ACC112 (cell line): ENCODE measurements around the gene LIMK1.

Experiments used
- H2AFZ ChIP-seq: fragments of 200-600 bp; sonication (generic); one replicate; pipeline ENCODE4 v1.6.0; 2017; ENCODE audit warnings: antibody characterized with exemption, low read length; ENCODE audit not compliant: unreplicated experiment
- H3K27ac ChIP-seq: fragments of 200-600 bp; sonication (generic); 2 replicates; pipeline ENCODE4 v1.5.1; 2014; ENCODE audit warnings: low read depth, mild to moderate bottlenecking, antibody characterized with exemption, low read length, moderate library complexity
- H3K27me3 ChIP-seq: fragments of 200-600 bp; sonication (generic); 2 replicates; pipeline ENCODE4 v1.6.1; 2014; ENCODE audit warnings: mild to moderate bottlenecking, antibody characterized with exemption, low read length, moderate library complexity, mixed read lengths; ENCODE audit not compliant: insufficient read depth
- H3K36me3 ChIP-seq: fragments of 200-600 bp; sonication (generic); 2 replicates; pipeline ENCODE4 v1.6.1; 2016; ENCODE audit warnings: mild to moderate bottlenecking, antibody characterized with exemption, low read length, moderate library complexity, mixed read lengths; ENCODE audit not compliant: insufficient read depth
- H3K4me1 ChIP-seq: fragments of 200-600 bp; sonication (generic); one replicate; pipeline ENCODE4 v1.6.1; 2016; ENCODE audit warnings: low read length, mixed read lengths; ENCODE audit not compliant: insufficient read depth, unreplicated experiment, control insufficient read depth
- H3K4me3 ChIP-seq: fragments of 200-600 bp; sonication (generic); 2 replicates; pipeline ENCODE4 v1.5.1; 2014; ENCODE audit warnings: mild to moderate bottlenecking, low read depth, low read length
- H3K79me2 ChIP-seq: fragments of 200-600 bp; sonication (generic); one replicate; pipeline ENCODE4 v1.6.0; 2016; ENCODE audit warnings: low read length; ENCODE audit not compliant: control insufficient read depth, unreplicated experiment, insufficient read depth

LIMK1 gene

DNA sequence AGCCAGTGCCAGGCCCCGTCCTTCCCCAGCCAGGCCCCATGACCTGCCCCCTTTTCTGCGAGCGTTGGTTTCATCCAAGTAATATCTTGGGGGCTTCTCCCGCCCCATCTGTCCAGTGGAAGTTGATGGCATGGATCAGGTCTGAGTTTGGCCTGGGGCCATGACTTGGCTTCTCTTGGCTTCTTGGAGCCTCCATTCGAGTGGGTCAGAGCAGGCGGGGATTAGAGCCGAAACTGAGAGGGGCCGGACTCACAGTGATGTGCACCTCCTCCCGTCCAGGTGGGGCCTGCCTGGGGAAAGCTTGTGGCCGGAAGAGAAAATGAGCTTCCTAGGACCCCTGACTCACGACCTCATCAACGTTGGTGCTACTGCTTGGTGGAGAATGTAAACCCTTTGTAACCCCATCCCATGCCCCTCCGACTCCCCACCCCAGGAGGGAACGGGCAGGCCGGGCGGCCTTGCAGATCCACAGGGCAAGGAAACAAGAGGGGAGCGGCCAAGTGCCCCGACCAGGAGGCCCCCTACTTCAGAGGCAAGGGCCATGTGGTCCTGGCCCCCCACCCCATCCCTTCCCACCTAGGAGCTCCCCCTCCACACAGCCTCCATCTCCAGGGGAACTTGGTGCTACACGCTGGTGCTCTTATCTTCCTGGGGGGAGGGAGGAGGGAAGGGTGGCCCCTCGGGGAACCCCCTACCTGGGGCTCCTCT lies 15.1 kb upstream of the LIMK1 start:
- Histone ChIP-seq H3K4me3 (no peak overlapping the region), H3K27ac (no peak overlapping the region), H3K36me3 (no peaks in the 10 kb centered on the region), H3K79me2 (no peaks in the 10 kb centered on the region), H3K27me3 (no peaks in the 10 kb centered on the region), H3K4me1 (no peaks in the 10 kb centered on the region), H2AFZ (no peak overlapping the region)

DNA sequence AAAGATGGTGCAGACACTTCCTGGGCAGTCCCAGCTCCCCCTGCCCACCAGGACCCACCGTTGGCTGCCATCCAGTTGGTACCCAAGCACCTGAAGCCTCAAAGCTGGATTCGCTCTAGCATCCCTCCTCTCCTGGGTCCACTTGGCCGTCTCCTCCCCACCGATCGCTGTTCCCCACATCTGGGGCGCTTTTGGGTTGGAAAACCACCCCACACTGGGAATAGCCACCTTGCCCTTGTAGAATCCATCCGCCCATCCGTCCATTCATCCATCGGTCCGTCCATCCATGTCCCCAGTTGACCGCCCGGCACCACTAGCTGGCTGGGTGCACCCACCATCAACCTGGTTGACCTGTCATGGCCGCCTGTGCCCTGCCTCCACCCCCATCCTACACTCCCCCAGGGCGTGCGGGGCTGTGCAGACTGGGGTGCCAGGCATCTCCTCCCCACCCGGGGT lies 14.5 kb upstream of the LIMK1 start:
- H3K36me3 ChIP-seq = no peaks in the 10 kb centered on the region
- H3K4me3 ChIP-seq = no peak overlapping the region
- H2AFZ ChIP-seq = no peak overlapping the region
- H3K4me1 ChIP-seq = no peaks in the 10 kb centered on the region
- no peak overlapping the region for H3K27ac ChIP-seq
- H3K79me2 ChIP-seq = no peaks in the 10 kb centered on the region
- H3K27me3 ChIP-seq = no peaks in the 10 kb centered on the region

DNA sequence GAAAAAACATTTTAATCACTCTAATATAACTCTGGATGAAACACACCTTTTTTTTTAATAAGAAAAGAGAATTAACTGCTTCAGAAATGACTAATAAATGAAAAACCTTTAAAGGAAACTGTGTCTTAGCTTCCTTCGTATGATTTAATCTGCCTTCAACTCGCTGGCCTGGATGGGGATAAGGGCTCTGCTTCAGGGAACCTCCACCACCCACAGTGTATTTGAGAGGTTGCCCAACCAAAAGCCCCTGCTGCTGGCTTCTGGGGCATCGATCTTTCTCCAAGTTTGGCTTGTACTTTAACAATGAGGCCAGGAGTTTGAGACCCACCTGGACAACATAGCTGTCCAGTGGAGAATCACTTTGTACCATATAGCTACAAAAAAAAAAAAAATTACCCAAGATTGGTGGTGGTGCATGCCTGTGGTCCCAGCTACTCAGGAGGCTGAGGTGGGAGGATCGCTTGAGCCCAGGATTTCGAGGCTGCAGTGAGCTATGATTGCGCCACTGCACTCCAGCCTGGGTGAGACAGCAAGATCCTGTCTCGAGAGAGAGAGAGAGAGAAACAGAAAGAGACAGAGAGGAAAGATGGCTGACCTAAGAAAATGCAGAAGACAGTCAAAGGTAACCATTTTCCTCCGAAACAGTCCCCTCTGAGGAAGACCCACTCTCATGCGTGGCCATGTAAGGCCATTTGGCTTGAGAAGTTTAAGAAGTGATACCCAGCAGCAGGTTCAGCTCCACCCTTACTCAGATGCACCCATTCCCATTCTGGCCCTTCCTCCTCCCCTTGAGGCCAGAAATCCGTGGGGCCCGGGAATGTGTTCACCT lies 13.6 kb upstream of the LIMK1 start:
- no peaks in the 10 kb centered on the region for H3K4me1 ChIP-seq
- H3K36me3 ChIP-seq = no peaks in the 10 kb centered on the region
- no peaks in the 10 kb centered on the region for H3K79me2 ChIP-seq
- no peak overlapping the region for H2AFZ ChIP-seq
- H3K27me3 ChIP-seq = no peaks in the 10 kb centered on the region
- no peak overlapping the region for H3K4me3 ChIP-seq
- no peak overlapping the region for H3K27ac ChIP-seq

DNA sequence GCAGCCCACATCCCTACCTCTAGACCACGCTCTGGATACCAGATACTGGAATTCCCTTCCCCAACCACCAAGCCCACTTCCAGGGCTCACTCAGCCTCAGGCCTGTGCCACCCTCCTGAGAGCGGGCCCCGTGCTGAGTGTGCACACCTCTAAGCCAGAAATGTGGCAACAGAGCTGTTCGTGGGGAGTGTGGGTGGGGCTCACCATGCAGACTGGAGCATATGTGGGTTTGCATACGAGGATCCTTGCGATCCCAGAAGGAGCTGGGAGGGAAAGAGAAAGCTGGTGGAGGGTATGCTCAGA lies 13.0 kb upstream of the LIMK1 start:
- H3K4me3 ChIP-seq = no peak overlapping the region
- no peaks in the 10 kb centered on the region for H3K4me1 ChIP-seq
- no peaks in the 10 kb centered on the region for H3K79me2 ChIP-seq
- no peak overlapping the region for H2AFZ ChIP-seq
- H3K27ac ChIP-seq = no peak overlapping the region
- no peaks in the 10 kb centered on the region for H3K36me3 ChIP-seq
- no peaks in the 10 kb centered on the region for H3K27me3 ChIP-seq

DNA sequence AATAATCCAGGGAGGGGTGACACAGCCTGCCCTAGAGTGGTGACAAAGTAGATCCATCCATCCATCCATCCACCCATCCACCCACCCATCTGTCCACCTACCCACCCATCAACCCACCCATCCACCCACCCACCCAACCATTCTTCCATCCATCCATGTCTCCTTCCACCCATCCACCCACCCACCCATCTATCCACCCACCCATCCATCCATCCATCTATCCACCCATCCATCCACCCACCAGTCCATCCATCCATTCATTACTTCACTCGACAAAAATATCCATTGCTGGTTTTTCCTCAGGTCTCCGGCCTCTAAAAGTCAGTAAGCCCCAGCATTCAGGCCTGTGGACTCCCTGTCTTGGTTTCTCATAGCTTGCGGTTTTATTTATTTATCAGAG lies 12.5 kb upstream of the LIMK1 start:
- H3K27ac ChIP-seq = no peak overlapping the region
- no peaks in the 10 kb centered on the region for H3K27me3 ChIP-seq
- H3K36me3 ChIP-seq = no peaks in the 10 kb centered on the region
- no peaks in the 10 kb centered on the region for H3K4me1 ChIP-seq
- H3K4me3 ChIP-seq = no peak overlapping the region
- H3K79me2 ChIP-seq = no peaks in the 10 kb centered on the region
- no peak overlapping the region for H2AFZ ChIP-seq

DNA sequence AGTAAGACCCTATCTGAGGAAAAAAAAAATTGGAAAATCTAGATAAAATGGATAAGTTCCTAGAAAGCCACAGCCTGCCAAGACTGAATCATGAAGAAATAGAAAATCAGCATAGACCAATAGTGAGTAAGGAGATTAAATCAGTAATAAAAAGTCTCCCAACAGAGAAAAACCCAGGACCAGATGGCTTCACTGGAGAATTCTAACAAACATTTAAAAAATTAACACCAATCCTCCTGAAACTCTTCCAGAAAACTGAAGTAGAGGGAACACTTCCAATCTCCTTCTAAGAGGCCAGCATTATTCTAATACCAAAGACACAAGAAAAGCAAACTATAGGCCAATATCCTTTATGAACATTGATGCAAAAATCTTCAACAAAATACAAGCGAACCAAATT lies 8.8 kb upstream of the LIMK1 start:
- no peaks in the 10 kb centered on the region for H3K27me3 ChIP-seq
- no peaks in the 10 kb centered on the region for H3K36me3 ChIP-seq
- no peak overlapping the region for H3K27ac ChIP-seq
- no peak overlapping the region for H2AFZ ChIP-seq
- no peaks in the 10 kb centered on the region for H3K79me2 ChIP-seq
- H3K4me1 ChIP-seq = peaks cover 7% of the 10 kb centered on the region
- H3K4me3 ChIP-seq = no peak overlapping the region

DNA sequence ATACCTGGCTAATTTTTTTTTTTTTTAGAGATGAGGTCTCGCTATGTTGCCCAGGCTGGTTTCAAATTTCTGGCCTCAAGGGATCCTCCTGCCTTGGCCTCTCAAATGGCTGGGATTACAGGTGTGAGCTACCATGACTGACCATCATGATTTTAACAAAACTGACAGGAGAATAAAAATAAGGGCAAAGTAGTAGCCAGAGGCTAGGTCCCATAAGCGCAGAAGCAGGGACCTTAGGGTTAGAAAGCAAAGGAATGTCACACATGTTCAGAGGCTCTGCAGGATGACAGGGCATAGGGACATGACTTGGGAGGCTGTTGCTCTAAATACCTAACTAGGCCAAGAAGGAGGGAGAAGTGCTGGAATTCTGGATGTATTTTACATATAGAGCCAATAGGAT lies 5.1 kb upstream of the LIMK1 start:
- Histone ChIP-seq H3K27me3 (no peaks in the 10 kb centered on the region), H3K4me1 (peaks cover 7% of the 10 kb centered on the region), H3K27ac (no peak overlapping the region; the same call in 1 of the 2 replicates), H2AFZ (no peak overlapping the region), H3K79me2 (no peaks in the 10 kb centered on the region), H3K4me3 (no peak overlapping the region), H3K36me3 (no peaks in the 10 kb centered on the region)

DNA sequence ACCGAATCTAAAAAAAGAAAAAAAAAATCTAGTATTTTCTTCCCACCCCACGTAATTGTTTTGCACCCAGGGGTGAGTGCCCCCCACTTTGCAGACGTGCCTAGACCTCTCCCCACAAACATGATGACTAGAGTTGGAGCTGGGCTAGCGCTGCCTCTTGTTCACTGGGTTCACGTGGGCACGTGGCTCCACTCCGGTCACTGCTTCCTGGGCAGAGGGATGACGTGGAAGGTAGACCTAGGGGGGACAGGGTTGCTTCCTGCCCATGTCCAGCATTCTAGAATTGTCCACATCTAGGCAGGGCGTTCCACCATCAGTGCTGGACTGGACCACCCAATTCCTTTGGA lies 861 bp upstream of the LIMK1 start:
- peaks cover 7% of the 10 kb centered on the region; the same call in 1 of the 2 replicates for H3K36me3 ChIP-seq
- 0 out of 2 replicates have a peak overlapping the region, but pooled peaks have one; percentile 65 for H3K4me3 ChIP-seq
- no peaks in the 10 kb centered on the region for H3K27me3 ChIP-seq
- H2AFZ ChIP-seq = no peak overlapping the region
- peaks cover 14% of the 10 kb centered on the region for H3K4me1 ChIP-seq
- no peak overlapping the region for H3K27ac ChIP-seq
- H3K79me2 ChIP-seq = peaks cover 12% of the 10 kb centered on the region

DNA sequence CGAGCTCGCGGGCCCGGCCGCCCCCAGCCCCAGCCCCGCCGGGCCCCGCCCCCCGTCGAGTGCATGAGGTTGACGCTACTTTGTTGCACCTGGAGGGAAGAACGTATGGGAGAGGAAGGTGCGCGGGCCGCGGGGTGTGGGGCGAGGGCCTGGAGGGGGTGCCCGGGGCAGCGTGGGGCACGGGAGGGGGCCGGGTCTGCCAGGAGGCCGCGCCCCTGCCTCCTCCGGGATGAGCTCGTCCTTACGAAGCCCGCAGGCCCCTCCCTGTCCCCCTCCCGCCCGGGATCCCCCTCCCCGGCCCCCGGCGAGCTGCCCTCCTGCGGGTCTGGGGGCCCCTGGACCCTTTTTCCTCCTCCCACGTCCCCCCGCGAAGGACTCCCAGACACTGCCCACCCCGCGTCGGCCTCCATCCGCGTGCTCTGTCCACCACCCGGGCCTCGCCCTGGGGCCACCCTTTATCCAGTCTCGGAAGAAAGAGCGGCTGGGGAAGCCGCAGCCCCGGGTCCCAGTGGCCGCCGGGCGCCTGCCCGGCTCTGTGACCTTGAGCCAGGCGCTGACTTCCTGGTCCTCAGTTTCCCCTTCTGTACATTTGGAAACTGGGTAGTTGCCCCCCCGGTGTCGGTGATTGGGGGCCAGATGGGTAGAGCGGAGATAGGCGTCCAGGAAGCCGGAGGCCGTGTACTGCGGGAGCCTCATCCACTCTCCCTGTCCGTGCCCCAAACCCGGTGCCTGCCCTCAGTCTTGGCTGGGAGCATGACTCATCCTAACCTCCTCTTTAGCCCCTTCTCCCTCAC lies 521 bp downstream of the LIMK1 start:
- Histone ChIP-seq H3K4me1 (peaks cover 7% of the 10 kb centered on the region), H3K79me2 (peaks cover 12% of the 10 kb centered on the region), H3K36me3 (peaks cover 7% of the 10 kb centered on the region; the same call in 1 of the 2 replicates), H3K4me3 (peak overlapping the region; percentile 87), H3K27ac (peak overlapping the region; percentile 62), H2AFZ (peak overlapping the region; percentile 28), H3K27me3 (no peaks in the 10 kb centered on the region)

DNA sequence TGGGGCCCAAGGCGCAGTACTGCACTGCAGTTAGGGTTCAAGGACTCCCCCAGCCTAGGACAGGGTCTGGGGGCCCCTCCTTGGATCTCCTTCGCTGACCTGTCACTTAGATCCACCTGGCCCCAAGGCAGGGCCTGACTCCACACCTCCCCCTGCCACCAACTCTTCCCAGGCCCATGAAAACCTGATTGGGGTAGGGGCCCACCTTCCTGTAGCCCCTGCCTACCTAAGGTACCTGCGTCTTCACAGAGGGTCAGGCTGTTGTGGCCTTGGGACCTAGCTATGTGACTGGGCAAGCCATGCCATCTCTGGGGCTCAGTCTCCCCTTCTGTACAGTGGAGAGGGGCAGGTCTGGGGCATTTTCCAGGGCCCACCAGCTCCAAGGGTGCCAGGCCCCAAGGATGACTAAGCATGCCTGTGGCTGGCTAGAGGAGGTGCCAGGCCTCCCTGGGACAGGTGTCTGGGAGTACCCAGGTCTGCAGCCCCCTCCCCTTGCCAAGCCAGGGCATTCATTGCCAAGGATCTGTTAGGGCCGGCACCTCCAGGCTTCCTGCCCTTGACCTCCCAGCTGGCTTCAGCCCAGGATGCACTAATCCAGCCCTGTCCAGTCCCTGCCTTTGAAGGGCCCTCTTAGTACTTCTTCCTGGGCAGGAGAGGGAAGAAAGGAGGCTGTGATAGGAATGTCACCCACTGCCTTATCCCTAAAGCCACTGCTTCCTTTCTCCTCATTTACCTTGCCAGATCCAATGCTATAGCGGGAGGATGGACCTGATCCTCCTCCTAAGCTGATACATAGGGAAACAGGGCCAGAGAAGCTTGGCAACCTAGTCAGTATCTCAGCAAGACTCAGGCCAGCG lies 1.3 kb downstream of the LIMK1 start:
- no peaks in the 10 kb centered on the region for H3K27me3 ChIP-seq
- peaks cover 12% of the 10 kb centered on the region for H3K79me2 ChIP-seq
- no peak overlapping the region for H2AFZ ChIP-seq
- peak overlapping the region; percentile 87 for H3K4me3 ChIP-seq
- peak overlapping the region; percentile 62 for H3K27ac ChIP-seq
- peaks cover 7% of the 10 kb centered on the region; the same call in 1 of the 2 replicates for H3K36me3 ChIP-seq
- H3K4me1 ChIP-seq = peaks cover 7% of the 10 kb centered on the region
